Stimulated activated CD4-positive, alpha-beta T cell treated with anti-CD3 and anti-CD28 coated beads, TNF-alpha, amount 100 ng/mL, for 4 hours (primary cell): ENCODE measurements around the gene DDX39A.

ENCODE experiments used
- DNase-seq, 3 experiments: peaks; one replicate each; pipeline ENCODE4 v3.0.0-alpha.2; 2020; ENCODE audit warnings: low read depth in 3 of 3

Gene DDX39A

DNA sequence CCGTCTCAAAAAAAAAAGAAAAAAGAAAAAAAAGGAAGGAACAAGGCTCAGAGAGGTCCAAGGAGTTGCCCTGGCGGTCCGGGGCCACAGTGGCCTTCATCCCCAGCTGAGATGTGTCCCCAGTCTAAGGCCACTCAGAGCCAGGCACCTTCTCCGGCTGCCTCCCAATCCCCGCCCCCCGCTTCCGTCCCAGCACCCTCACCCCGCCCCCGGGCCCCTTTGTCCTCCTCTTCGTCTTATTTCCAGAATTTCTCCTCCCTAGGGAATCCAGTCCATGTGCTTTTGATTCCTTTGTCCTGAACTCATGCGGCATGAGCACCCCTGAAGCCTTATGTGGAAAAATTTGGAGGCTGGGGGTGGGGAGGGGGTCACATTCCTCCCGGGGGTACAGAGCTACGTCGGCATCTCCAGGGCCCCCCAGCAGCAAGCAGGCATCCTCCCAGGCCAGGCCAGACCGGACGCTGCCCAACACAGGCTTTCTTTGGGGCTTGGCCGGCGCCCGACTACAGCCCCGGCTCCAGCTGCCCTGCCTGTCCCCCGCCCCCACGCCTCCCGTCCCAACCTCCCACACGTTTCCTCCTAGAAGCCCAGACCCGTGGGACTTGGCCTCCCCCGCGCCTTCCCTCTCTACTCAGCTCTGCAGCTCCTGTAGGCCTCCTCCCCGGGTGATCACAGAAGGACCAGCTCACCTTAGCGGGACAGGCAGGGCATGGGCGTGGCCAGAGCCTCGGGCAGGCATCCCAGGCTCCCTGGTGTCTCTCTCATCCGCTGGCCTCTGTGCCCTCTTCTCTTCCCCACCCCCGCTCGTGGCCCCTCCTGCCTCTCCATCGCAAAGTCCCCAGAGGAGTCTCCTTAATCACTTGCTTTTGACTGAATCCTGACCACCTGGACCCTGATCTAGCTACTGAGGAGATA is 55.7 kb downstream of the DDX39A start:
- no peak for DNase-seq

GRCh38 chr19:14361824-14362223 is 57.3 kb downstream of the DDX39A start:
- DNase-seq: no peak
